K562 (cell line): Measurements from ENCODE around the gene CAMSAP3. TPM values are rescaled to one million over a fixed set of nuclear protein-coding genes. Genes with fewer than 3 reads are reported as not detected.

Experiments used
- BDP1 ChIP-seq: IDR thresholded peaks from 3 replicates; pipeline ENCODE4 v1.6.1; 2011; ENCODE audit not compliant: insufficient read length, insufficient read depth
- BRD4 ChIP-seq: fragments of 200-600 bp; sonication (generic); IDR thresholded peaks from 2 replicates; pipeline ENCODE4 v1.6.1; 2017; ENCODE audit warnings: inconsistent platforms
- CBX5 ChIP-seq: IDR thresholded peaks from 2 replicates; pipeline ENCODE4 v1.6.1; 2014; ENCODE audit warnings: low read depth, borderline replicate concordance
- E2F6 ChIP-seq, 2 experiments: IDR thresholded peaks; 2 replicates each; pipeline ENCODE4 v1.6.1; 2011; ENCODE audit warnings: borderline replicate concordance in 1 of 2, control low read depth in 1 of 2, low read depth in 1 of 2, low read length in 1 of 2, mild to moderate bottlenecking in 1 of 2, mixed read lengths in 1 of 2, moderate library complexity in 1 of 2; ENCODE audit not compliant: insufficient read depth in 1 of 2, insufficient read length in 1 of 2, poor library complexity in 1 of 2, severe bottlenecking in 1 of 2; ENCODE audit errors: extremely low read depth in 1 of 2
- ELK3 ChIP-seq: fragments of 450-650 bp; formaldehyde crosslinking; IDR thresholded peaks from 2 replicates; pipeline ENCODE4 v1.4.0; 2020; ENCODE audit warnings: mild to moderate bottlenecking
- GABPB1 ChIP-seq: sonication (generic); formaldehyde crosslinking; IDR thresholded peaks from 2 replicates; pipeline ENCODE4 v1.8.0; 2022; ENCODE audit warnings: mild to moderate bottlenecking, missing genetic modification reagents
- KLF10 ChIP-seq: fragments of 250-450 bp; sonication (Bioruptor Pico); IDR thresholded peaks from 2 replicates; pipeline ENCODE4 v1.6.1; 2021; ENCODE audit warnings: matching md5 sums
- MXD1 ChIP-seq: fragments of 250-450 bp; sonication (Bioruptor Pico); IDR thresholded peaks from 2 replicates; pipeline ENCODE4 v1.8.0; 2021; ENCODE audit warnings: borderline replicate concordance, mild to moderate bottlenecking, moderate library complexity; ENCODE audit not compliant: poor library complexity, severe bottlenecking
- NFE2 ChIP-seq: IDR thresholded peaks from 2 replicates; pipeline ENCODE4 v1.6.1; 2014; ENCODE audit warnings: antibody characterized with exemption, low read depth
- PHB ChIP-seq: fragments of 250-450 bp; sonication (Bioruptor Pico); IDR thresholded peaks from 2 replicates; pipeline ENCODE4 v1.5.0; 2021
- REST ChIP-seq, 2 experiments: fragments of 450-650 bp; formaldehyde crosslinking in 1 of 2; IDR thresholded peaks; 2 replicates each; pipeline versions ENCODE4 v1.4.0 to v1.6.1; 2014 to 2020; ENCODE audit warnings: mild to moderate bottlenecking in 2 of 2, borderline replicate concordance in 1 of 2, low read depth in 1 of 2
- SP1 ChIP-seq: sonication (generic); formaldehyde crosslinking; IDR thresholded peaks from 2 replicates; pipeline ENCODE4 v1.8.1; 2022; ENCODE audit warnings: mild to moderate bottlenecking, missing genetic modification reagents
- SRSF1 ChIP-seq: fragments of 200-400 bp; formaldehyde crosslinking; IDR thresholded peaks from 2 replicates; pipeline ENCODE4 v1.6.1; 2017; ENCODE audit warnings: mild to moderate bottlenecking, low read depth, low read length, moderate library complexity
- ZEB2 ChIP-seq: fragments of 450-650 bp; IDR thresholded peaks from 2 replicates; pipeline ENCODE4 v1.6.1; 2016
- ZNF121 ChIP-seq: sonication (generic); formaldehyde crosslinking; conservative IDR thresholded peaks from 2 replicates; pipeline ENCODE4 v1.8.0; 2022; ENCODE audit warnings: missing genetic modification reagents
- ZNF282 ChIP-seq: sonication (generic); formaldehyde crosslinking; IDR thresholded peaks from 2 replicates; pipeline ENCODE4 v1.8.1; 2023; ENCODE audit warnings: missing genetic modification reagents
- ZNF384 ChIP-seq: IDR thresholded peaks from 2 replicates; pipeline ENCODE4 v1.6.1; 2012; ENCODE audit warnings: low read depth, low read length, improper control_type of control experiment
- polyA plus RNA-seq, 8 experiments: library from polyadenylated mRNA; depleted of rRNA in 4 of 8; stranded (reverse) in 5 of 8; unstranded in 3 of 8; fragments of >200 nt; fragmentation: Nextera tagmentation in 2 of 8; fragmentation: Illumina TruSeq in 1 of 8; extraction: Ambion mirVana in 2 of 8; extraction: Trizol in 1 of 8; gene quantifications; 2 replicates each; pipeline versions ENCODE4 v1.2.1 to v1.2.3, GENCODE V29; 2011 to 2014; ENCODE audit warnings: inconsistent platforms in 1 of 8, missing spikeins in 1 of 8
- total RNA-seq, 7 experiments: library from RNA; depleted of rRNA in 6 of 7; stranded (reverse); fragments of >200 nt in 6 of 7; fragmentation: Illumina TruSeq in 2 of 7; extraction: Trizol in 2 of 7; gene quantifications; 2 replicates each; pipeline versions ENCODE4 v1.2.1 to v1.2.3, GENCODE V29; 2011 to 2021; ENCODE audit warnings: low replicate concordance in 1 of 7

Gene CAMSAP3
- total and polyA plus RNA-seq, 9 of the 15 experiments (the other 6 are each of a cell fraction or from before 2014, with no cell fraction given): 0.01 to 0.89 (median 0.22) TPM; not detected in 1

- no peak for TF ChIP-seq REST (IDR thresholded peaks at IDR 0.05; ENCODE audit: borderline replicate concordance)
- TF ChIP-seq REST (CRISPR knock-in tag; IDR thresholded peaks at IDR 0.05; ENCODE audit: low read depth): no peak
- TF ChIP-seq ZNF384: no peak
- TF ChIP-seq CBX5: no peak
- TF ChIP-seq SRSF1: no peak
- peak; percentile 59 to 72 for TF ChIP-seq E2F6 (IDR thresholded peaks at IDR 0.05; ENCODE audit: borderline replicate concordance in 1 of 2, extremely low read depth in 1 of 2, insufficient read depth in 1 of 2, insufficient read length in 1 of 2, low read depth in 1 of 2, low read length in 1 of 2, poor library complexity in 1 of 2, severe bottlenecking in 1 of 2)
- peak; percentile 74; the same call in 1 of the 2 replicates for TF ChIP-seq BRD4
- TF ChIP-seq BDP1: no peak
- TF ChIP-seq ELK3 (CRISPR knock-in tag): no peak
- TF ChIP-seq MXD1 (CRISPR knock-in tag): no peak
- TF ChIP-seq PHB (CRISPR knock-in tag): no peak
- TF ChIP-seq KLF10 (CRISPR knock-in tag): no peak
- peak; percentile 90 for TF ChIP-seq GABPB1 (CRISPR knock-in tag)
- TF ChIP-seq NFE2: no peak
- TF ChIP-seq ZNF121 (CRISPR knock-in tag): no peak
- peak; percentile 84 for TF ChIP-seq SP1 (CRISPR knock-in tag)
- TF ChIP-seq ZEB2: no peak
- no peak for TF ChIP-seq ZNF282
These were observed 33.8 kb downstream of the CAMSAP3 start, which contains the start of the genes PET100 and XAB2 (continued) for GRCh38 chr19:7629347-7630054.
